ENCODE data around the gene RNU4-1.

The RNU4-1 gene

GRCh38 chr12:120266180-120266870, 26.7 kb downstream of the RNU4-1 start:
- H3K4me1 Mint-ChIP-seq: peaks cover 45% of the 10 kb centered on the region
- H3K27me3 Mint-ChIP-seq: no peaks in the 10 kb centered on the region
- DNase-seq (no peak), ATAC-seq (no peak)
- peak overlapping the region in 1 of 2 donors; percentile 90 for H3K27ac Mint-ChIP-seq
- no peaks in the 10 kb centered on the region for H3K9me3 Mint-ChIP-seq
- peak overlapping the region; percentile 79 to 82 for H3K4me3 Mint-ChIP-seq

GRCh38 chr12:120265473-120266179, 27.4 kb downstream of the RNU4-1 start, which contains the start of gene PXN:
PXN (minus strand) TSS chr12:120265730; CDS start chr12:120265629, 101 bp downstream.
- H3K9me3 Mint-ChIP-seq: no peaks in the 10 kb centered on the region
- peak within 1 kb of the TSS; percentile 73 to 90 for H3K27ac Mint-ChIP-seq
- H3K4me3 Mint-ChIP-seq: peak within 1 kb of the TSS; percentile 88 to 89
- no peaks in the 10 kb centered on the region for H3K27me3 Mint-ChIP-seq
- H3K4me1 Mint-ChIP-seq: peaks cover 52% of the 10 kb centered on the region
- DNase-seq (peak; percentile 91 to 92), ATAC-seq (peak; percentile 78)

- peaks cover 58% of the 10 kb centered on the region for H3K4me1 Mint-ChIP-seq
- DNase-seq (no peak), ATAC-seq (peak; percentile 8)
- peak overlapping the region; percentile 45 to 73 for H3K27ac Mint-ChIP-seq
- no peaks in the 10 kb centered on the region for H3K27me3 Mint-ChIP-seq
- peak overlapping the region; percentile 88 to 89 for H3K4me3 Mint-ChIP-seq
- no peaks in the 10 kb centered on the region for H3K9me3 Mint-ChIP-seq
These were observed 28.0 kb downstream of the RNU4-1 start for GRCh38 chr12:120264904-120265472.

- ATAC-seq (no peak), DNase-seq (no peak)
- Mint-ChIP-seq H3K9me3 (no peaks in the 10 kb centered on the region), H3K27me3 (no peaks in the 10 kb centered on the region), H3K4me3 (peak overlapping the region; percentile 88 to 89), H3K4me1 (peaks cover 65% of the 10 kb centered on the region), H3K27ac (peak overlapping the region; percentile 45 to 73)
These were observed 28.7 kb downstream of the RNU4-1 start for GRCh38 chr12:120264086-120264903.

- no peaks in the 10 kb centered on the region for H3K9me3 Mint-ChIP-seq
- ATAC-seq (no peak), DNase-seq (no peak)
- H3K4me3 Mint-ChIP-seq: peak overlapping the region; percentile 88 to 89
- no peak overlapping the region for H3K27ac Mint-ChIP-seq
- no peaks in the 10 kb centered on the region for H3K27me3 Mint-ChIP-seq
- H3K4me1 Mint-ChIP-seq: peaks cover 68% of the 10 kb centered on the region
These were observed 29.3 kb downstream of the RNU4-1 start for GRCh38 chr12:120263748-120264085.

GRCh38 chr12:120262852-120263747, 29.9 kb downstream of the RNU4-1 start:
- Mint-ChIP-seq H3K4me3 (peak overlapping the region; percentile 88 to 89), H3K9me3 (no peaks in the 10 kb centered on the region), H3K27ac (no peak overlapping the region), H3K4me1 (peaks cover 73% of the 10 kb centered on the region), H3K27me3 (no peaks in the 10 kb centered on the region)
- DNase-seq: no peak
- ATAC-seq: no peak

GRCh38 chr12:120261951-120262851, 30.8 kb downstream of the RNU4-1 start:
- peak; percentile 72 for ATAC-seq
- peak; percentile 34 to 39 for DNase-seq
- Mint-ChIP-seq H3K4me1 (peaks cover 82% of the 10 kb centered on the region), H3K27ac (no peak overlapping the region), H3K9me3 (no peaks in the 10 kb centered on the region), H3K4me3 (peak overlapping the region; percentile 88 to 89), H3K27me3 (no peaks in the 10 kb centered on the region)

- Mint-ChIP-seq H3K4me1 (peaks cover 86% of the 10 kb centered on the region), H3K27ac (no peak overlapping the region), H3K27me3 (no peaks in the 10 kb centered on the region), H3K9me3 (no peaks in the 10 kb centered on the region), H3K4me3 (no peak overlapping the region)
- DNase-seq: no peak
- ATAC-seq: no peak
These were observed 32.4 kb downstream of the RNU4-1 start for GRCh38 chr12:120260607-120261006.

- Mint-ChIP-seq H3K4me3 (no peak overlapping the region), H3K27me3 (no peaks in the 10 kb centered on the region), H3K27ac (peak overlapping the region; percentile 13 to 72), H3K4me1 (peaks cover 89% of the 10 kb centered on the region), H3K9me3 (no peaks in the 10 kb centered on the region)
- DNase-seq (no peak), ATAC-seq (no peak)
These were observed 33.4 kb downstream of the RNU4-1 start for GRCh38 chr12:120259418-120260202.

GRCh38 chr12:120258323-120258896, 34.6 kb downstream of the RNU4-1 start:
- no peak for DNase-seq
- peaks cover 84% of the 10 kb centered on the region for H3K4me1 Mint-ChIP-seq
- ATAC-seq: no peak
- H3K9me3 Mint-ChIP-seq: no peaks in the 10 kb centered on the region
- H3K27me3 Mint-ChIP-seq: no peaks in the 10 kb centered on the region
- no peak overlapping the region for H3K4me3 Mint-ChIP-seq
- H3K27ac Mint-ChIP-seq: no peak overlapping the region

- ATAC-seq: no peak
- no peak for DNase-seq
- Mint-ChIP-seq H3K27ac (no peak overlapping the region), H3K9me3 (no peaks in the 10 kb centered on the region), H3K4me1 (peaks cover 84% of the 10 kb centered on the region), H3K4me3 (no peak overlapping the region), H3K27me3 (no peaks in the 10 kb centered on the region)
These were observed 35.8 kb downstream of the RNU4-1 start for GRCh38 chr12:120257041-120257821.

- DNase-seq: no peak
- Mint-ChIP-seq H3K27ac (peak overlapping the region; percentile 1 to 38), H3K4me3 (no peak overlapping the region)
These were observed 38.2 kb downstream of the RNU4-1 start for GRCh38 chr12:120254809-120255208.

More at GRCh38 chr12:120254809-120255208, 38.2 kb downstream of the RNU4-1 start:
- H3K27me3 Mint-ChIP-seq: no peaks in the 10 kb centered on the region
- H3K4me1 Mint-ChIP-seq: peaks cover 84% of the 10 kb centered on the region
- no peak for ATAC-seq
- no peaks in the 10 kb centered on the region for H3K9me3 Mint-ChIP-seq

All from stimulated activated naive CD8-positive, alpha-beta T cell treated with anti-CD3 and anti-CD28 coated beads, Interleukin-15, amount 100 ng/mL, for 72 hours (primary cell).